Spleen (tissue), 7 donors: Measurements from ENCODE around the gene SLC35G4.

ENCODE experiments used
- CTCF ChIP-seq, 11 experiments: fragments of 200-600 bp in 7 of 11; fragments of 450-650 bp in 4 of 11; sonication (generic) in 4 of 11; IDR thresholded peaks in 8 of 11; conservative IDR thresholded peaks in 3 of 11; 1 replicate in 7 of 11; 2 replicates in 4 of 11; pipeline versions ENCODE4 v1.4.0 to v1.8.0; 2016 to 2021; ENCODE audit warnings: antibody characterized with exemption in 11 of 11, inconsistent platforms in 4 of 11, mild to moderate bottlenecking in 1 of 11
- POLR2A ChIP-seq, 3 donors: fragments of 450-650 bp; IDR thresholded peaks; one replicate each; pipeline ENCODE4 v1.5.1; 2017; ENCODE audit warnings: antibody characterized with exemption in 3 of 3, mild to moderate bottlenecking in 1 of 3
- POLR2AphosphoS5 ChIP-seq, 3 donors: sonication (generic); formaldehyde crosslinking; IDR thresholded peaks; one replicate each; pipeline ENCODE4 v1.5.1; 2017; ENCODE audit warnings: antibody characterized with exemption in 3 of 3
- donor health status: DM: no; HTN: no; CAD: no; lungs with moderate emphysema.
- donor health status: DM: no; HTN: no; CAD: no.
- donor health status: DM: no; HTN: no; CAD: no.

- no peak for TF ChIP-seq CTCF (IDR thresholded peaks at IDR 0.05 in 8 of 11, conservative IDR thresholded peaks at IDR 0.05 in 3 of 11)
- no peak for TF ChIP-seq POLR2A (IDR thresholded peaks at IDR 0.05)
- no peak for TF ChIP-seq POLR2AphosphoS5 (IDR thresholded peaks at IDR 0.05)
Measured at GRCh38 chr18:11653521-11653920, 44.1 kb downstream of the SLC35G4 start.
